GM12878 (cell line): ENCODE data around the gene PRR35. TPM values are rescaled to one million over a fixed set of nuclear protein-coding genes. Genes with fewer than 3 reads are reported as not detected.

Experiments used
- BCL3 ChIP-seq: IDR thresholded peaks from 2 replicates; pipeline ENCODE4 v1.6.1; 2011; ENCODE audit warnings: borderline replicate concordance, low read depth, mild to moderate bottlenecking, moderate library complexity, low read length; ENCODE audit not compliant: insufficient read depth, poor library complexity, severe bottlenecking
- BCLAF1 ChIP-seq: fragments of 450-650 bp; IDR thresholded peaks from 2 replicates; pipeline ENCODE4 v1.6.1; 2017; ENCODE audit warnings: antibody characterized with exemption, mild to moderate bottlenecking, moderate library complexity
- CEBPZ ChIP-seq: fragments of 150-350 bp; IDR thresholded peaks from 2 replicates; pipeline ENCODE4 v1.6.1; 2016; ENCODE audit warnings: low read depth, low read length
- CHD4 ChIP-seq: fragments of 200-600 bp; sonication (generic); IDR thresholded peaks from 2 replicates; pipeline ENCODE4 v1.6.1; 2016; ENCODE audit warnings: mild to moderate bottlenecking
- DPF2 ChIP-seq: fragments of 450-650 bp; IDR thresholded peaks from 2 replicates; pipeline ENCODE4 v1.6.1; 2017; ENCODE audit warnings: mild to moderate bottlenecking
- IKZF1 ChIP-seq: fragments of 450-650 bp; conservative IDR thresholded peaks from 2 replicates; pipeline ENCODE4 v1.6.1; 2017; ENCODE audit warnings: antibody characterized with exemption, mild to moderate bottlenecking
- MLLT1 ChIP-seq: fragments of 450-650 bp; IDR thresholded peaks from 2 replicates; pipeline ENCODE4 v1.6.1; 2016; ENCODE audit warnings: mild to moderate bottlenecking
- NR2F1 ChIP-seq: fragments of 450-650 bp; conservative IDR thresholded peaks from 2 replicates; pipeline ENCODE4 v1.6.1; 2017; ENCODE audit warnings: mild to moderate bottlenecking
- POLR2A ChIP-seq: IDR thresholded peaks from 2 replicates; pipeline ENCODE4 v1.6.1; 2011; ENCODE audit warnings: low read depth, mild to moderate bottlenecking, low read length
- RAD51 ChIP-seq: fragments of 450-650 bp; IDR thresholded peaks from 2 replicates; pipeline ENCODE4 v1.6.1; 2016; ENCODE audit warnings: moderate library complexity, mild to moderate bottlenecking, inconsistent platforms
- RELA ChIP-seq: fragments of 450-650 bp; IDR thresholded peaks from 2 replicates; pipeline ENCODE4 v1.8.0; 2014; ENCODE audit warnings: borderline replicate concordance; ENCODE audit not compliant: partially characterized antibody
- RFX5 ChIP-seq: IDR thresholded peaks from 2 replicates; pipeline ENCODE4 v1.6.1; 2011; ENCODE audit warnings: low read depth, low read length, improper control_type of control experiment
- SMARCA5 ChIP-seq: fragments of 450-650 bp; IDR thresholded peaks from 2 replicates; pipeline ENCODE4 v1.6.1; 2017; ENCODE audit warnings: mild to moderate bottlenecking
- SRF ChIP-seq, 2 experiments: IDR thresholded peaks; 2 replicates each; pipeline ENCODE4 v1.6.1; 2011; ENCODE audit warnings: low read depth in 2 of 2, low read length in 2 of 2, mild to moderate bottlenecking in 1 of 2, moderate library complexity in 1 of 2
- TBL1XR1 ChIP-seq: IDR thresholded peaks from 2 replicates; pipeline ENCODE4 v1.6.1; 2012; ENCODE audit warnings: low read depth, low read length, improper control_type of control experiment
- USF1 ChIP-seq: IDR thresholded peaks from 2 replicates; pipeline ENCODE4 v1.6.1; 2011; ENCODE audit warnings: borderline replicate concordance, low read depth, mild to moderate bottlenecking, moderate library complexity, mixed read lengths, low read length; ENCODE audit not compliant: insufficient read depth; ENCODE audit errors: extremely low read length
- ZBTB33 ChIP-seq: fragments of 450-650 bp; IDR thresholded peaks from 2 replicates; pipeline ENCODE4 v1.6.1; 2017; ENCODE audit warnings: mild to moderate bottlenecking
- polyA plus RNA-seq, 11 experiments: library from polyadenylated mRNA; depleted of rRNA in 4 of 11; unstranded in 6 of 11; stranded (reverse) in 5 of 11; fragments of >200 nt; fragmentation: Nextera tagmentation in 4 of 11; fragmentation: Illumina TruSeq in 1 of 11; extraction: Ambion mirVana in 4 of 11; extraction: Trizol in 1 of 11; gene quantifications; 1 replicate in 1 of 11; 2 replicates in 10 of 11; pipeline versions ENCODE4 v1.2.1 to v1.2.3, GENCODE V29; 2011 to 2016; ENCODE audit warnings: inconsistent platforms in 2 of 11, missing spikeins in 2 of 11, low read depth in 1 of 11
- total RNA-seq, 4 experiments: library from RNA; depleted of rRNA in 3 of 4; stranded (reverse); fragments of >200 nt in 3 of 4; fragmentation: Illumina TruSeq in 1 of 4; extraction: Trizol in 1 of 4; gene quantifications; 2 replicates each; pipeline versions ENCODE4 v1.2.1 to v1.2.3, GENCODE V29; 2013 to 2021

The PRR35 gene
- total and polyA plus RNA-seq, 10 of the 15 experiments (the other 5 are each of a cell fraction or from before 2014, with no cell fraction given), result not detected

GRCh38 chr16:588889-589657, 28.9 kb downstream of the PRR35 start (continued):
- TF ChIP-seq USF1 (peak; percentile 57), TBL1XR1 (no peak), POLR2A (peak; percentile 90), IKZF1 (peak; percentile 90), CHD4 (no peak), RAD51 (no peak), SRF (IDR thresholded peaks at IDR 0.05; ENCODE audit: low read depth in 2 of 2, low read length in 2 of 2) (peak; percentile 73 to 85), DPF2 (0 out of 2 replicates have a peak, but pooled peaks have one; percentile 93), CEBPZ (peak; percentile 85), RFX5 (0 out of 2 replicates have a peak, but pooled peaks have one; percentile 28), BCLAF1 (peak; percentile 51; the same call in 1 of the 2 replicates), ZBTB33 (no peak), BCL3 (no peak), SMARCA5 (peak; percentile 94), RELA (peak; percentile 11), MLLT1 (0 out of 2 replicates have a peak, but pooled peaks have one; percentile 10), NR2F1 (peak; percentile 87)
